GM18951 (cell line): Measurements from ENCODE around the gene FOXO3.
"Not testable (repeated sequence)": the region's sequence is repeated elsewhere in the genome, so short reads cannot be mapped to it uniquely, and the experiment has no call there.

ENCODE experiments used
- POLR2A ChIP-seq: IDR thresholded peaks from 4 replicates; pipeline ENCODE4 v1.6.1; 2011; ENCODE audit warnings: mild to moderate bottlenecking; ENCODE audit not compliant: insufficient read length, insufficient read depth; ENCODE audit errors: extremely low read depth
- in situ Hi-C: fragments of 300-500 bp; cut with MboI; formaldehyde crosslinking; loops from one replicate; pipeline ENCODE4 v1.12.0; 2022; ENCODE audit warnings: low sequenced_read_pairs, mixed read lengths, inconsistent platforms; ENCODE audit not compliant: unreplicated experiment

The FOXO3 gene

GRCh38 chr6:108560463-108561308 lies at the start of gene FOXO3:
TSS of gene FOXO3 (plus strand) at chr6:108560917. CDS start at chr6:108561209, 292 bp downstream.
- in situ Hi-C loops = no loop called here
- peak; percentile 58 for TF ChIP-seq POLR2A

GRCh38 chr6:108518714-108519576 lies 41.8 kb upstream of the FOXO3 start:
- in situ Hi-C loops = no loop called here
- TF ChIP-seq POLR2A = no peak

GRCh38 chr6:108521616-108522107 lies 39.1 kb upstream of the FOXO3 start:
- in situ Hi-C loops = no loop called here
- no peak for TF ChIP-seq POLR2A

- TF ChIP-seq POLR2A = no peak
- in situ Hi-C loops = no loop called here
Observed at GRCh38 chr6:108523697-108524096, 37.0 kb upstream of the FOXO3 start.

- no peak for TF ChIP-seq POLR2A
- in situ Hi-C loops = no loop called here
Observed at GRCh38 chr6:108524528-108525248, 36.0 kb upstream of the FOXO3 start.

- in situ Hi-C loops = no loop called here
Observed at GRCh38 chr6:108526739-108527174, 34.0 kb upstream of the FOXO3 start.

GRCh38 chr6:108528878-108529277 lies 31.8 kb upstream of the FOXO3 start:
- in situ Hi-C loops = no loop called here
- TF ChIP-seq POLR2A = no peak

More at GRCh38 chr6:108526739-108527174, 34.0 kb upstream of the FOXO3 start:
- TF ChIP-seq POLR2A = no peak

- TF ChIP-seq POLR2A = no peak
- in situ Hi-C loops = no loop called here
Observed at GRCh38 chr6:108531332-108531731, 29.4 kb upstream of the FOXO3 start.

GRCh38 chr6:108535114-108535742 lies 25.5 kb upstream of the FOXO3 start:
- TF ChIP-seq POLR2A = no peak
- in situ Hi-C loops = no loop called here

GRCh38 chr6:108535920-108536535 lies 24.7 kb upstream of the FOXO3 start:
- in situ Hi-C loops = not testable (repeated sequence)

- in situ Hi-C loops = loop anchor here (10.0 kb wide), 2 partner anchors 353 to 523 kb away; no protein-coding TSS in a partner anchor
- no peak for TF ChIP-seq POLR2A
Observed at GRCh38 chr6:108541843-108542759, 18.6 kb upstream of the FOXO3 start.
